GM19025 (cell line): ENCODE measurements around the gene SGCE.
A peak's percentile ranks its signal among the peaks of the same experiment; 100 is the strongest.

Experiments used
- ATAC-seq: cut with Tn5 transposase; IDR thresholded peaks from one replicate; pipeline ENCODE4 v1.9.1; 2021; ENCODE audit warnings: mild to moderate bottlenecking, low read depth, moderate library complexity; ENCODE audit not compliant: unreplicated experiment

The SGCE gene

GRCh38 chr7:94662548-94662947 is 6.6 kb upstream of the SGCE start:
- no peak for ATAC-seq

- no peak for ATAC-seq
These were observed 4.1 kb upstream of the SGCE start for GRCh38 chr7:94660006-94660405.

GRCh38 chr7:94658826-94659225 is 2.9 kb upstream of the SGCE start:
- no peak for ATAC-seq

GRCh38 chr7:94657771-94658693 is 2.1 kb upstream of the SGCE start:
- peak; percentile 86 for ATAC-seq

- ATAC-seq, result no peak
These were observed 1.2 kb upstream of the SGCE start for GRCh38 chr7:94656925-94657731.

- ATAC-seq, result no peak
These were observed 658 bp upstream of the SGCE start for GRCh38 chr7:94656658-94656924.

- no peak for ATAC-seq
These were observed 646 bp downstream of the SGCE start for GRCh38 chr7:94655126-94655847.

- no peak for ATAC-seq
These were observed 1.2 kb downstream of the SGCE start for GRCh38 chr7:94654783-94655125.

- no peak for ATAC-seq
These were observed 5.5 kb downstream of the SGCE start for GRCh38 chr7:94650147-94651051.

GRCh38 chr7:94649450-94649849 is 6.5 kb downstream of the SGCE start:
- ATAC-seq, result no peak

GRCh38 chr7:94648731-94649130 is 7.2 kb downstream of the SGCE start:
- no peak for ATAC-seq

GRCh38 chr7:94647295-94647694 is 8.6 kb downstream of the SGCE start:
- ATAC-seq, result no peak

GRCh38 chr7:94643771-94644545 is 12.0 kb downstream of the SGCE start:
- ATAC-seq, result no peak

GRCh38 chr7:94642838-94643653 is 12.9 kb downstream of the SGCE start:
- ATAC-seq, result no peak

GRCh38 chr7:94639384-94639783 is 16.5 kb downstream of the SGCE start:
- no peak for ATAC-seq

- no peak for ATAC-seq
These were observed 20.2 kb downstream of the SGCE start for GRCh38 chr7:94635687-94636086.

GRCh38 chr7:94634502-94634901 is 21.4 kb downstream of the SGCE start:
- no peak for ATAC-seq

GRCh38 chr7:94633687-94634086 is 22.2 kb downstream of the SGCE start:
- ATAC-seq, result no peak

GRCh38 chr7:94633014-94633341 is 23.0 kb downstream of the SGCE start:
- no peak for ATAC-seq
